GM12865 (cell line): ENCODE results near the gene NKTR.

Experiments used
- DNase-seq: peaks from one replicate; pipeline ENCODE4 v3.0.0; 2010; ENCODE audit warnings: low read depth
- H3K4me3 ChIP-seq: 2 replicates; pipeline ENCODE4 v1.5.1; 2011; ENCODE audit warnings: mild to moderate bottlenecking, low read depth, low read length, control low read depth
- CTCF ChIP-seq: IDR thresholded peaks from 2 replicates; pipeline ENCODE4 v1.5.1; 2011; ENCODE audit warnings: low read length, control low read depth, low read depth, inconsistent platforms; ENCODE audit not compliant: insufficient read depth; ENCODE audit errors: missing control alignments

The NKTR gene

GRCh38 chr3:42666577-42666998, 66.1 kb downstream of the NKTR start:
- no peak overlapping the region for H3K4me3 ChIP-seq
- DNase-seq, result no peak
- TF ChIP-seq CTCF, result no peak

GRCh38 chr3:42667096-42667522, 66.6 kb downstream of the NKTR start:
- H3K4me3 ChIP-seq, result no peak overlapping the region
- TF ChIP-seq CTCF, result no peak
- DNase-seq, result no peak

DNA sequence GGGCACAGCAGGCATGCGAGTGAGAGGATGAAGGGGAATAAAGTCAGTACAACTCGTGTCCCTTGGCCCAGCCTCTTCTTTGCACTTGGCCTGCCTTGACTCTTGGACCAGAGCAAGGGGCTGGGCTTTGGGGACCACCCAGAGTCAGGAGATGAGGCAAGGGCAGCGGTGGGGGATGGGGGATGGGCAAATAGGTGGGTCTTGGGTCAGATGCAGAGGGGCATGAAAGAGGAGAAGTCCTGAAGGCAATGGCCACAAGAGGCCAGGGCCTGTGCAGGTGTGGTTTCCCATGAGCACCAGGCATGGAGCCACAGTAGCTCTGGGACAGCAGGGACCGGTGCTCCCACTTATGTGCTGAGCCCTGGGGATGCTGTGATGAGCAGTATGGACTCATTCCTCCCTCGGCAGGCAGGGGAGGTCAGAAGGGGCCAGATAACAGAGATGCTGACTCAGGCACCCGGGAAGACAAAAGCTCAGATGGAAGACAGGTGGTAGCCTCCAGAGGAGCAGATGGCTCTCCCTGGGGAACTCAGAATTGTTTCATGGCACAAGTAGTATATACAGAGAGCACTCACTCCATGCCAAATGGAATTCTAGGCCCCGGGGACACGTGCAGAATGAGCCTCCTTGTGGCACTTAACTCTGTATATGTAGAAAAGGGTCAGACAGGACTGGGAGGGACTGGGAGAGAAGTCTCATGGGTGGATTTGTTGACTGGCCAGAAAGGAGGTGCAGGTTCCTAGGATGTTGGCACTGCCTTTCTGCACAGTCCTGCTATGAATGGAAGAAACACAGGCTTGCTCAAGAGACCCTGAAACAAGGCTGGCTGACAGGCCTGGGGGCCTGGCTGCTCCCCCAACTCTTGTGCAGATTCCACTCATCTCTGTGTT, 67.3 kb downstream of the NKTR start:
- no peak for DNase-seq
- no peak for TF ChIP-seq CTCF
- no peak overlapping the region for H3K4me3 ChIP-seq

- H3K4me3 ChIP-seq, result no peak overlapping the region
These were observed 67.9 kb downstream of the NKTR start for GRCh38 chr3:42668413-42668760.

DNA sequence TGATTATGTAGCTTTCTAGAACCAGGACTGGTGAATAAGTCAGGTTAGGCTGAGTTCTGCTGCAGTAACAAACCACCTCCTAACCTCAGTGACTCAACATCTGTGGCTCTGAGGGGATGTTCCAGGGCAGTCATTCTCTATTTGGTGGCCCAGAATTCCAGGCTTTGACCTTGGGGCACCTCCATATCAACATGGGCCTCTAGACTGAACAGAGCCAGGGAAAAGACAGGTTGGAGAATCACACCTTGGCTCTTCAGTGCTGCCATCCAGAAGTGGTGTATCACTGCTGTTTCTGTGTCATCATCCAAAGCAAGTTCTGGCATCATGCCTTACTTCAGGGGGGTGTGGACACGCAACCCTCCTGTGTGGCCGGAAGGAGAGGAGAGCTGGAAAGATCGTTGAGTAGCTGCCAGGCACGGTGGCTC, 68.3 kb downstream of the NKTR start:
- no peak for TF ChIP-seq CTCF
- no peak overlapping the region for H3K4me3 ChIP-seq
- no peak for DNase-seq

More at GRCh38 chr3:42668413-42668760, 67.9 kb downstream of the NKTR start:
- no peak for TF ChIP-seq CTCF
- no peak for DNase-seq

DNA sequence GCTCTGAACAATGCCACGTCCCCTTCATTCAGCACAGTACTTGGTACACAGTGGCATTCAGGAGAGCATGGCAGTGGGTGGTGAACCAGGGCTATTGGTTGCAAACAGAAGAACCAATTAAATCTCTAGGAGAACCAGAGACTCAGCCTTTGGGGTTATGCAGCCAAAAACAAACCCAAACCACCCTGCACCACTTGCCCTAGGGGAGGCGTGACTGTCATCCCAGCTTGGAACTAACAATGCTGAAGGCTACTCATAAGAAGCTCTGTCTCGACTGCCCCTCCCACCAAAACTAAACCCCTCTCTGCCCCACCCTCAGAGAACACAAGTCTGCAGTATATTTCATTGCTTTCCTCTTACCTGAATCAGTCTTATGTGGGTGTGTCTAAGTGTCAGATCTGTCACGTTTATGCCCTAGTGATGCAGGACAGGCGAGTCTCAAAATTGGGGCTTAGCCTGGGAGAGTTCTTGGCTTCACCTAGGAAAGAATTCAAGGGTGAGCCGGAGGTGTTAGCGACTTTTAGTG, 69.6 kb downstream of the NKTR start:
- no peak for DNase-seq
- no peak for TF ChIP-seq CTCF
- no peak overlapping the region for H3K4me3 ChIP-seq

DNA sequence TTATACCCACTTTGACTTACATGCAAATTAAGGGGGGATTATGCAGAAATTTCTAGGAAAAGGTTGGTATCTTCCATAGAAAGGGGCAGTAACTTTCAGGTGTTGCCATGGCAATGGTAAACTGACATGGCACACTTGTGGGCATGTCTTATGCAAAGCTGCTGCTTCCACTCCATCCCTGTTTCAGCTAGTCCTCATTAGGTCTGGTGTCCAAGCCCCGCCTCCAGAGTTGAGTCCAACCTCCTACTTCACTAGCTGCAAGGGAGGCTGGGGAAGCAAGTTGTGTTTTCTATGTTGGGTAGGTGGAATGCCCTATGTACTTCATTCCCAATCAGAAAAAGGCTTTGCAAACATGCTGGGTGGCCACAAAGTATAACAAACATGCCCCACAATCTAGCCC, 70.2 kb downstream of the NKTR start:
- DNase-seq, result no peak
- no peak for TF ChIP-seq CTCF
- H3K4me3 ChIP-seq, result no peak overlapping the region
